Stimulated activated CD4-positive, alpha-beta T cell treated with anti-CD3 and anti-CD28 coated beads, Interleukin-15, amount 100 ng/mL, for 48 hours (primary cell): ENCODE data around the gene RFX1.
"Not testable (repeated sequence)": the region's sequence is repeated elsewhere in the genome, so short reads cannot be mapped to it uniquely, and the experiment has no call there.

Source experiments
- DNase-seq, 2 donors: peaks; one replicate each; pipeline ENCODE4 v3.0.0-alpha.2; 2020; ENCODE audit warnings: low read depth in 2 of 2

Gene RFX1

DNA sequence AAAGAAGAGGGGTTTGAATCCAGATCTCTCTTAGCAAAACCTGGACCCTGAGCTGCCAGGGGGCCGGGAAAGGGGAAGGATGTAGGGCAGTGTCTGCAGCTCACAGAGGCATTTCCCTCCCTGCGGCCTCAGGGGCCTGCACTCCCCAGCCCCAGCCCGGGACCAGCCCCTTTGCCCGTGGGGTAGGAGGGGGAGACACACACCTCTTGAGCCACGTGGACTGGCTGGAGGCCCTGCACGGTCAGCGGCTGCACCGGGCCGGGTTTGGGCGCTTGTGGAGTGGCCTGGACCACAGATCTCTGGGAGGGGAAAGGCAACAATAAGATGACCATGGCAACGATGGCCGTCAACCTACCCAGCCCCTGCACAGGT, 26.9 kb downstream of the RFX1 start:
- no peak for DNase-seq

DNA sequence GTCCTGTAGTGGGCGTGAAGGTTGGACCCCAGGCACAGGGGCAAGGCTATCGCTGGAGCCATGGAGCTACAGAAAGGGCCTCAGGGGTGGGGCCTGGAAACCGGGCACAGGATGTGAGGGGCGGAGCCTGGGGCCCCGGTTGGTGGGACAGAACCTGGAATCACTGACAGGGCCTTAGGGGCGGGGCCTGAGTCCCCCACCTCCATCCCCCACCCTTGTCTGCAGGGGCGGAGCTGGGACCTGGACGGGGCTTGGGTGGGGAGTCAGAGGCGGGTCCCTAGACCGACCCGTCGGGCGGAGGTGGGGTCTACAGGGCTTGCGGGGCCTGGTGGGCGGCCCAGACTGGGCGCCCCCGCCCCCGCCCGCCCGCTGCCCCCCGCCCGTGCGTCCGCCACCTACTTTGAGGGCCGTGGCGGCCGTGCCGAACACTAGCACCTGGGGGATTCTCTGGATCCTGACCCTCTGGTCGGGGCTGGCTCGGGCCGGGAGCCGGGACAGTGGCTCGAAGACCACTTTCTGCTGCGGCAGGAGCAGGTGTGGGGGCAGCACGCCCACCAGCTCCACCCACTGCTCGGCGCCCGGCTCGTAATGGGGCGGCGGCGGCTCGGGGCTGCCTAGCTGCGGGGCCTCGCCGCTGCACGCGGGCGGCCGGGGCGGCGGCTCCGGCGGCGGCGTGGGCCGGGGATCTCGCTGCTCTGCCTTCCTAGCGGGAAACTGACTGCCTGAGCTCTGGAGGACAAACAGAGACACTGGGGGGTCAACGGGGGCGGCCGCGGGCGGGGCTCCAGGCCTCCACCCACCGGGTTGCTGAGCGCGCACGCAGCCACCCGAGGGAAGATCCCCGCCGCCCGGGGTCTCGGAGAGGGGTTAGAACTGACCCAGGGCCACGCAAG, 27.5 kb downstream of the RFX1 start:
- DNase-seq, result no peak

DNA sequence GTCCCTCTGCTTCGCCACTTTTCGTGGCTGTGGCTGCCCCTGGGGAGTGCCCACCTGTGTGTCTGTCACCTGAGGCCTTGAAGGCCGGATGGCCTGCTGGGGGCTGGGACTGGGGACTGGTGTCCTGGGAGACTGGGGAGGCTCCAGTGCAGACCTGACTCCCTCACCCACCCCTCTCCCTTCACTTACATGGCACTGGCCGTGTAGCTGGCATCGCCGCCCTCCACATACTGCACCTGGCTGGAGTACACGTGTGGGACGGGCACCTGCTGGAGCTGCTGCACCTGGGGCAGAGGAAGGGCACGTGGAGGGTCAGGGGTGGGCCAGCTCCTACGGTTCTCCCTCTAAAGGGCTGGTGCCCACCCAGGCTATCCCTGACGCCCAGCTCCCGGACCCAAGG, 28.3 kb downstream of the RFX1 start:
- no peak for DNase-seq

DNA sequence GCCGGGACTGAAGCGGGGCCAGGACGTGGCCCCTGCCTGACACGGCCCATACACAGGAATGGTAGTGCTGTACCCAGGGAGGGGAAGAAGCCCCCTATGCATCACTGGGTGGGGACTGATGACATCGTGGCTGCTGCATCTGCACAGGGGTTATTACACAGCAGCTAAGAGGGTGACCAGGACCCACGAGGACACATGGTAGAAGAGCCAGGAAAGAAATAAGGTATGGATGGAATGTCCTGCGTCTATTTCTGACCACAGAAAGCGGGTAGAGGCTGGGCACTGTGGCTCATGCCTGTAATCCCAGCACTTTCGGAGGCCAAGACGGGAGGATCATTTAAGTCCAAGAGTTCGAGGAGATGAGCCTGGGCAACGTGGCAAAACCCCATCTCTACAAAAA, 29.7 kb downstream of the RFX1 start:
- no peak for DNase-seq

DNA sequence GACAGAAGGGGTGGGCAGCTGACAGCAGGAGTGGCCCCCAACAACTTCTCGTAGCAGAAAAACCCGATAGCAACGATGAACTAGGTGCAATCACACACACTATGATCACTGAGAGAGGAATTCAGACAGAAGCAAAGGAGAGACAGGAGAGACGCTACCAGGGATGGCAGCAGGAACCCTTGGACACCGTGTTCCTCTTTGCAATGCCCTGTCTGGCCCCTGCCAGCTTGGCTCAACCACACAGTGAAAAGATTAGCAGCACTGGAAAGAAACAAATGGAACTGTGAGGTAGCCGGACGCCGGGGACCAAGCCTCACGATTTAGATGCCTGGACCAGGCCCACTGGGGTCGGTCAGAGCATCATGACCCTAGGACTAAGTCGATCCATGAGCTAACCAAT, 30.2 kb downstream of the RFX1 start:
- no peak for DNase-seq

DNA sequence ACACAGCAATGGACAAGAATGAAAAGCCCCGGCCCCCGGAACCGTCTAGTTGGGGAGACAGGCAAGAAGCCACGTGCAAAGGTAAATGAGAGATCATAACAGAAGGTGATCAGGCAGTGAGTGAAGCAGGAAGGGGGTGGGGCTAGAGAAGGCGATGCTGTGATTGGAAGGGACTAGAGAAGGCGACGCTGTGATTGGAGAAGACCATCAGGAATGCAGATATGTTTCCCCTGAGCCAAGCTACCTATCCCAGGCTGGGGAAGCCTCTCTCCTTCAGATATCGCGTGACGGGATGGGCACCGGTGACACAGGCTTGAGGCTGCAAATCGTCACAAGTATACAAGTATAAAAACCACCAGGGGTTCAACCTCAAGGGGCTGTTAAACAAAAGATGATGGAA, 32.0 kb downstream of the RFX1 start:
- no peak for DNase-seq

DNA sequence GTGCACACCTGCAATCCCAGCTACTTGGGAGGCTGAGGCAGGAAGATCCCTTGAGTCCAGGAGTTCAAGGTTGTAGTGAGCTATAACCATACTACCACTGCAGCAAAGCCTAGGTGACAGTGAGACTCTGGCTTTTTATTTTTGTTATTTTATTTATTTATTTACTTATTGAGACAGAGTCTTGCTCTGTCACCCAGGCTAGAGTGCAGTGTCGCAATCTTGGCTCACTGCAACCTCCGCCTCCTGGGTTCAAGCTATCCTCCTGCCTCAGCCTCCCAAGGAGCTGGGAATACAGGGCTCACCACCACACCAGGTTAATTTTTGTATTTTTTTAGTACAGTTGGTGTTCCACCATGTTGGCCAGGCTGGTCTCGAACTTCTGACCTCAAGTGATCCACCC, 32.6 kb downstream of the RFX1 start:
- not testable (repeated sequence) for DNase-seq

DNA sequence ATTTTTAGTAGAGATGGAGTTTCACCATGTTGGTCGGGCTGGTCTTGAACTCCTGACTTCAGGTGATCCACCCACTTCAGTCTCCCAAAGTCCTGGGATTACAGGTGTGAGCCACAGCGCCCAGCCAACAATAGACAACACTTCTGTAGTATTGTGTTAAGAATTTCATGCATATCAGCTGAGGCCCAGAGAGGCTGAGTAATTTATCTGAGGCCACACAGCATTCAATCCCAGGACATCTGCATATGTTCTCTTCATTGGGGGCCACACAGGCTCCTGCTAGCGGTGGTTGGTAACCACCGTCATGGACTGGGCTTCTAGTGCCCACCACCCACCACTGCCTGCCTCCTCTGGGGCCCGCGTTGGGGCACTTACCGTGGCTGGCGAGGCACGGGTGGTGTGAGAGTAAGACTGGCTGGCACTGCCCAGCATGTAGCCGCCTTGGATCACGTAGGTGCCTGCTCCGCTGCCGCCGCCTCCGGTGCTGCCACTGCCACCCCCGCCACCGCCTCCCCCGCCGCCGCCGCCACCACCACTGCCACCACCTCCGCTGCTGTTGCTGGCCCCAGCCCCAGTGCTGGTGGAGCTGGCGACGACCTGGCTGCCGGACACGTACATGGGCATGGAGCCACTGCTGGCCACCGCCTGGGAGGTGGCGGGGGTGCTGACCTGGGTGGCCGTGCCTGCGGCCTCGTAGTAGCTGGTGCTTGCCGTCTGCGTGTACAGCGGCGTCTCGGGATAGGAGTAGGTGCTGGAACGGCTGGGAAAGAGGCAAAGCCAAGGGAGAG, 33.6 kb downstream of the RFX1 start:
- DNase-seq, result no peak

DNA sequence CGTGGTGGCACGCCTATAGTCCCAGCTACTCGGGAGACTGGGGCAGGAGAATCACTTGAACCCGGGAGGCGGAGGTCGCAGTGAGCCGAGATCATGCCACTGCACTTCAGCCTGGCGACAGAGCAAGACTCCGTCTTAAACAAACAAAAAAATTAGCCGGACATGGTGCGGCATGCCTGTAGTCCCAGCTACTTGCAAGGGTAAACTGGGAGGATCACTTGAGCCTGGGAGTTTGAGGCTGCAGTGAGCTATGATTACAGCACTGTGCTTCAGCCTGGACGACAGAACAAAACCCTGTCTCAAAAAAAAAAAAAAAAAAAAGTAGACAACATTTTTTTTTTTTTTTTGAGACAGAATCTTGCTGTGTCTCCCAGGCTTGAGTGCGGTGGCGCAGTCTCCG, 34.3 kb downstream of the RFX1 start:
- not testable (repeated sequence) for DNase-seq

DNA sequence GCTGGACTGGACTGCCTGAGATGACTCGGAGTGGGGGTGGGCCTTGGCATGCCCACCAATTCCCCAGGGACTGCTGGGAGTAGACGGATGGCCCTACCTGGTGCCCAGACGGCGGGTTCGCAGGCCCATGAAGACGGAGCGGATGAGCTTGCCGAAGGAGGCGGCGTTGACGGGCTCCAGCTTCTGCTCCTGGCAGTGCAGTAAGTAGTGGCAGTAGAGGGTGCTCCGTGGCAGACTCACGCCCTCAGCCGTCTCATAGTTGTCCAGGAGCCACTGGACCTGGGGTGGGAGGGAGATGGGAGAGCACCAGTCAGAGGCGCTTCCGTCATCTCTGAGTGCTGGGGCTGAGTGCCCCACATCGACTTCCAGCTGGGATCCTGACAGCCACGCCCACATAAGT, 36.2 kb downstream of the RFX1 start:
- no peak for DNase-seq

DNA sequence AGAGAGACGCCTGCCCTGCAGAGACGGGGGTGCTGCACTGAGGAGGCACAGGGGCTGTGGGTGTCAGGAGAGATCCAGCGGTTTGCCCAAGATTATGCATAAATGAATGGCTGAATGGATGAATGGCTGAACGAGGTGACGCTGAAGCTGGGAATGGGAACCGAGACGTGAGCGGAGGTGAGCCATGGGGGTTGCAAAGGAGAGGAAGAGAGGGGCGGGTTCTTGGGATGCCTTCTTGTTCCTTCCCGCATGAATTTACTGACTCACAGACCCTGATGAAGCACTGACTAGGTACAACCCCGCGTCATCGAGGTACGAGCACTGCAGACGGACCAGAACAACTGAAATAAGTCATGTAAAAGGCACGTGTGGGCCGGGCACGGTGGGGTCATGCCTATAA, 37.1 kb downstream of the RFX1 start:
- DNase-seq, result no peak

DNA sequence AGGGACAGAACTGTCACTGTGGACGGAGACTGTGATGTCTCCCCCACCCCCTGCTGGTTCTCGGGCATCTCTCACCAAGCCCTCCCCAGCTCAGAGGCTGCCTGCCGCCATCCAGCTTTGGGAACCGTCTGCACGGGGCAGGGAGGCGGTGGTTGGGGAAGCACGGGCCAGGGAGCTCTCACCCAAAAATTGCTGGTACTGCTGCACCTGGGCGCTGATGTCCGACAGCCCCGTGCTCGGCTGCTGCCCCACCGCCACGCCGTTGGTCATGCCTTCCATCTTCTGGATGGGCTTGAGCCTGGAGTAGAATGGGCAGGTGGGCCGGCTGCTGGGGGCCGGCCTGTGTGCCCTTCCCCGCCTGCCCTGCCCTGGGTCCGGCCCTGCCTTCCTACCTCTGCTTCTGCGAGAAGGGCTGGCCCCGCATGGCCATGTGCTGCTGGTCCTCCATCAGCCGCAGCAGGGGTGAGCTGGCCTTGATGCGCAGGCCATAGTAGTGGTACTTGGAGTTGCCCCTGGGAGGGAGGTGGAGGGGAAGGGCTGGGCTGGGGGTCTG, 37.7 kb downstream of the RFX1 start:
- no peak for DNase-seq

DNA sequence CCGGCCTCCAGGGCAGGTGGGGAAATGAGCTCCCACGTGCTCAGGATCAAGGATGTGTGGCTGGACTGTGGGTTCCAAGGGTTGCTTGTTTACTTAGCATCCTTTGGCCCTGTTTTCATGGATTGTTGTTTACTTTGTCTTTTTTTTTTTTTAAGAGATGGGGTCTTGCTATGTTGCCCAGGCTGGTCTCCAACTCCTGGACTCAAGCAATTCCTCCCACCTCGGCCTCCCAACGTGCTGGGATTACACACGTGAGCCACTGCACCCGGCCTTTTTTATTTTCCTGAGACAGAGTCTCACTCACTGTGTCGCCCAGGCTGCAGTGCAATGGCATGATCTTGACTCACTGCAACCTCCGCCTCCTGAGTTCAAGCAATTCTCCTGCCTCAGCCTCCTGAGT, 38.9 kb downstream of the RFX1 start:
- not testable (repeated sequence) for DNase-seq

DNA sequence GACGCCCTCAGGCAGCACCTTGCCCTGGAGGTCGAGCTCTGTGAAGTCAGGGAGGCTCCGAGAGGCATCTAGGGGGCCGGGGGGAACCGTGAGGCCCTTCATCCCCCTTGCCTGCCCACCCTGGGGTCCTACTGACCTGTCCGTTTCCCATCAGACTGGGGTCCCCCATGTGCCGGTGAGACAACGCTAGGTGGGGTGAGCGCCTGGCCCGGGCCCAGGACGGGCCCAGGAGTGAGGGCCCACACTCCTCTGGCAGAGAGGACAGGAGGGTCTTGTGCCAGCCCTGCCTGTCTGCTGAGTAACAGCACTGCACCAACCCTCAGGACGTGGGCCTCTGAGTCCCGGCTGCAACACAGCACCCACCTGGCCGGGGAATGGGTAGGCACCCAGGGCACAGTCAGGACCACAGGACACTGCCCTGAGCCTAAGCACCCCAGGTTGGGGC, 39.4 kb downstream of the RFX1 start:
- DNase-seq, result no peak

DNA sequence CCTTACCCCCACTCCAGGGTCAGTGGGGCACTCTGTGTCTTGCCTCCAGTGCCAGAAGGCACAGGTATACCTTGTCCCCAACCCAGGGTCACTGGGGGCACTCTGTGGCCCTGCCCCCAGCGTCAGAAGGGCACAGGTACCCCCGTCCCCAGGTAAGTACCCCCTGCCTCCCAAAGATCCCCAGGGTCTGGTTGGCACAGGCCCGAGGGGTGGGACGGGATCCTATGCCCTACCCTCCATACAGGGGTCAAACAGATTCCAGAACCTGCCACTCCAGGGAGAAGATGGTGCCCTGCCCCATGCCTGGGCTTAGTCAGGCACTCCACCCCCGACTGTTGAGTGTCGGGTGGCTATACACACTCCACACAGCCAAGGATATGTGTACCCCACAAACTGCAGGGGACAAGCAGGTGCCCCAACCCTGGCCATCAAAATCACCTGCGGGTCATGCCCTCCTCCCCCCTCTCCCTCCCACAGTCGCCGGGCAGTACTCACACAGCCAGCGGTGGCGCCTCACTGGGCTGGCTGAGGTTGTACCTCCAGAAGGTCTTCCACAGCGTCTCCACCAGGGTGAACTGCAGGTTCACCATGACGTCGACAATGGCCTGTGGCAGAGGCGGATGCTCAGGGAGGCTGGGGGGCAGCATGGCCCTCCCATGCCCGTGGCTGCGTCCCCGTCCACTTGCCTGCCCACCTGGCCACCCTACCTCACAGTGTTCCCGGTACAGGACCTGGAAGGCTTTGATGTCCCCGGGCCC, 40.0 kb downstream of the RFX1 start:
- DNase-seq, result no peak

DNA sequence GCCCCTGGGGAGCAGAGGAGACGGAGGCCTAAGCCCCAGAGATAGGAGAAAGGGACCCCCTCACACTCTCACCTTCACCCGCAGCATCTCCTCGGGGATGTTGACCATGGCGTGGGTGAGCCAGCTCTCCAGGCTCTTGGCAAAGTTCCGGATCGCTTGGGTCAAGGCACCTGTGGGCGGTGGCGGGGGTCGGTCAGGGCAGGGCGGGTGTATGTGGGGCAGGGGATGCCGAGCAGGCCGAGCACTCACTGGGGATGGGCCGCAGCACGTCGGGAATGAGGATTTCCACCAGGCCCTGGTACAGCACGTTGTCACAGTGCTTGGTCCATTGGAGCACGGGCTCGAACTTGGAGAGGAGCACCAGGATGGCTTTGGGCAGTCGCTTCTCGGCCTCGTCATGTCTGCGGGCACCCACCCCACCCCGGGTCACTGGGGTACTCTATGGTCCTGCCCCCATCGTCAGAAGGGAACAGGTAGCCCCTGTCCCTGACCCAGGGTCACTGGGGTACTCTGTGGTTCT, 40.7 kb downstream of the RFX1 start:
- DNase-seq, result no peak

DNA sequence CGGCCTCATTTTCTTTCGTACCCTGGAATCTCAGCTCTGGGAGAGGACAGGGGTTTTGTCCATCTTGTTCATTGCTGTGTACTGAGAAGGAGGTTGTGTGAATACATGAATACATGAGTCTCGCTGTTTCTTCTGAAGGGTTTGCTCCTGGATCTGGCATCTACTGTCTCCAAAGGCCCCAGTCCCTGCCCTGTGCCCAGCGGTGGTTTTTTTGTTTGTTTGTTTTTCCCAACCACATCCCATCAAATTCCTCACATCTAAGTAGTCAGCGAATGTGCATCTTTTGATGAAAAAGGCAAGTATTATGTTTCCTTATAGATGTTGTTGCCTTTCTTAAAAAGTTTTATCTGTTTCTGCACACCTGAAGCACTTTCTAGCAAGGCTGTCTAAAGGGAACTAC, 41.3 kb downstream of the RFX1 start:
- no peak for DNase-seq

DNA sequence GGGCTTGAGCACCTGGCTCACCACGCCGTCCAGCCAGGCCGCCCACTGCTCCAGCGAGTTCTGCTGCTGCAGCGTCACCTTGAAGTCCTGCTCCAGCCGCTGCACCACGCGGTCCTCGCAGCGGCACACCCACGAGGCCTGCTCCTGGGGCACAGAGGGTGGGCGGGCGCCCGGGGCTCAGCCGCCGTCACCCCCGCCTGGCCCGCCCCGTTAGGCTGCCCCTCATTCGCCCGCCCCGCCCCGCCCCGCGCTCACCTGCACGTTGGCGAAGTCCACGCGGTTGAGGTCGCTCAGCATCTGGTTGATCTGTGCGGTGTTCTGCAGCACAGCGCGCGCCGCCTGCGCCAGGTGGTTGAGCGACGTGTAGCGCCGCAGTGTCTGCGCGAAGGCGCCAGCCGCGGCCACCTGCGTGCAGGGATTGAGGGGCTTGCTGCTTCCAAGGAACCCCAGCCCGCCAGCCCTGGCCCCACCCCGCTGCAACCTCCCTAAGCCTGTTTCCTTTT, 42.5 kb downstream of the RFX1 start:
- DNase-seq, result no peak

DNA sequence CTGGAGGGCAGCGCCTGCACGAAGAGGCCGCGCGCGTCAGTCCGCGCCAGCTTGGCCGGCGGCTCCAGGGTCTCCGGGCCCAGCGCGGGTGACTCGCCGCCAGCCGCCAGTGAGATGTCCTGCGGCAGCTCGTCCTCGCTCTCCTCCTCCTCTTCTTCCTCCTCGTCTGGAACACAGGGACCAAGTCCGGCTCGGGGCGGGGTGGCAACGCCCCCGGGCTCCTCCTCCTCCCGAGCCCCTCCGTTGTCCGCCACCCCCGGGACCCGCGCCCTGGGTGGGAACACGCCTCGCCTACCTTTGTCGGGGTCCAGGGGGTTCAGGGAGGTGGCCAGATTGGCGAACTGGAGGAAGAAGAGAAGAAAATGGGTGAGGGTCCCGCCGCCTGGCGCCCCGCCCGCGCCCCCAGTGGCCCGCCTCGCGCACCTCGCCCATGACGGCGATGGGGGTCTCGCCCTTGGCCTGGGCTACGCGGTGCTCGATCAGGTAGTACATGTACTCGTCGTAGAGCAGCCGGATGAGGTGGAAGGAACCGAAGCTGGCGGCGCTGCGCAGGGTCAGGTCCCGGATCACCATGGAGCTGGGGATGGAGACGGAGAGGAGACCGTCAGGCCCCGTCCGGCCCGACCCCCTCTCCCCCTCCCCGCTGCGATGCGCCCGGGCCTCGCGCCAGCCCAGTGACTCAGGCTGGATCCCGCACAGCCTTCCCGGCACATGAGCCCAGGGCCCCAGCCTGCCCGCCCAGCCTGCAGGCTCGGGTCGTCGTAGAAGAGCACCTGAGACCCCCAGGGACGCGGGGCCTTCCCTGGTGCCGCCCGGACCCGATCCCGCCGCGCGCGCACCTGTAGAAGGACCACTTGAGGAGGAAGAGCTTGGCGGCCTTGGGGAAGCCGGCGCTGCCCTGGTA, 43.2 kb downstream of the RFX1 start:
- DNase-seq, result no peak

DNA sequence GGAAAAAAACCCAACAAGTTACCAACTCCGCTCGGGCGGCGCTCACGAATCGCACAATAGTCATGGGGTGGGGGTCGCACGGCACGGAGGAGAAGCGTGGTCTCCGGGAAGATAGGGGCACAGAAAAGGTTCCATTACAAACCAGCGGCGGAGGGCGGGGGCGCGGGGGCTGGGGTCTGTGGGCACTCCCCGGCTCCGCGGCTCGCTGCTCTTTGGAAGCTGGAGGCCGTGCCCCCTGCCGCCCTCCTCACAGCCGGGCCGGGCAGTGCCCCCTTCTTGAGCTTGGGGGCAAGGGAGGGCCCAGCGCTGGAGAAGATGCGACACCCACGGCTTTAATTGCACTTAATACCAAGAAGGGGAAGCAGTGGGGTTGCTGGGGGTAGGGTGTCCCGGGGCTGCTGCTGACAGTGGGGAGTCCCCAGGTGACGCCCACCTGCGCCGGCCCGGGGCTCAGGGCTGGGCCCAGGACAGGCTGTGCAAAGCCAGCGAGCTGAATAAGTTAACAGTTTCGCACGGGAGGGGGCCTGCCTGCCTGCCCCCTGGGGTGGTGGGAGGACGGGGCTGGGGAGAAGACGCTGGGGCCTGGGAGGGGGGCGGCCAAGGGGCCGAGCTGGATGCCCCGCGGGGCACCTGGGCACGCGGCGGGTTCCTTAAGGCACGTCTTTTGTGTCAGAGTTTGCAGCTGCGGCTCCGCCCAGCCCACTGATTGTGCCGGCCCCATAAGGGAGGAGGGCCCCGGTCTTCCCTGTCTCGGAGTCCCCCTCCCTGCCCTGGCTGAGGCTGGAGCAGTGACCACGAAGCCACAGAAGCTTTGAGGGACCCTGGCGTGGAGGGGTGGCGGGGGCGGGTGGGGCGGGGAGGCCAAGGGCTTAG, 44.1 kb downstream of the RFX1 start:
- no peak for DNase-seq
